Tibial artery (tissue), 4 donors: ENCODE results near the gene WDFY3.
A peak's percentile ranks its signal among the peaks of the same experiment; 100 is the strongest.

Source experiments
- DNase-seq, 2 donors: peaks; one replicate each; pipeline ENCODE4 v3.0.0-alpha.2; 2019
- H3K27ac ChIP-seq, 2 donors: fragments of 200-600 bp; sonication (generic) in 1 of 2; 1 replicate in 1 of 2; 2 replicates in 1 of 2; pipeline ENCODE4 v1.5.1; 2018 to 2019; ENCODE audit warnings: mild to moderate bottlenecking in 1 of 2
- H3K27me3 ChIP-seq, 2 donors: fragments of 200-600 bp; sonication (generic) in 1 of 2; one replicate each; pipeline versions ENCODE4 v1.5.1 to v1.6.0; 2016 to 2019
- H3K36me3 ChIP-seq, 3 donors: fragments of 200-600 bp; sonication (generic) in 2 of 3; one replicate each; pipeline ENCODE4 v1.5.1; 2016 to 2019; ENCODE audit warnings: mild to moderate bottlenecking in 2 of 3
- H3K4me1 ChIP-seq, 4 donors: fragments of 200-600 bp; sonication (generic) in 2 of 4; 1 replicate in 3 of 4; 2 replicates in 1 of 4; pipeline ENCODE4 v1.5.1; 2016 to 2019
- H3K4me3 ChIP-seq, 2 donors: fragments of 200-600 bp; sonication (generic) in 1 of 2; 1 replicate in 1 of 2; 2 replicates in 1 of 2; pipeline ENCODE4 v1.5.1; 2018 to 2019; ENCODE audit warnings: mild to moderate bottlenecking in 2 of 2
- H3K9me3 ChIP-seq, 3 donors: fragments of 200-600 bp; sonication (generic) in 1 of 3; one replicate each; pipeline ENCODE4 v1.5.1; 2016 to 2019
- intact Hi-C: fragments of 100-400 bp; cut with DNase I; formaldehyde crosslinking; loops from one replicate; pipeline ENCODE4 v1.15.0; 2023; ENCODE audit warnings: low total_unique reads
- TF ChIP-seq, protein P1 (sequence below), 2 experiments: fragments of 200-600 bp in 1 of 2; fragments of 450-650 bp in 1 of 2; IDR thresholded peaks; one replicate each; pipeline ENCODE4 v1.5.1; 2017 to 2019; ENCODE audit warnings: antibody characterized with exemption in 2 of 2, mild to moderate bottlenecking in 1 of 2, moderate library complexity in 1 of 2

The WDFY3 gene

DNA sequence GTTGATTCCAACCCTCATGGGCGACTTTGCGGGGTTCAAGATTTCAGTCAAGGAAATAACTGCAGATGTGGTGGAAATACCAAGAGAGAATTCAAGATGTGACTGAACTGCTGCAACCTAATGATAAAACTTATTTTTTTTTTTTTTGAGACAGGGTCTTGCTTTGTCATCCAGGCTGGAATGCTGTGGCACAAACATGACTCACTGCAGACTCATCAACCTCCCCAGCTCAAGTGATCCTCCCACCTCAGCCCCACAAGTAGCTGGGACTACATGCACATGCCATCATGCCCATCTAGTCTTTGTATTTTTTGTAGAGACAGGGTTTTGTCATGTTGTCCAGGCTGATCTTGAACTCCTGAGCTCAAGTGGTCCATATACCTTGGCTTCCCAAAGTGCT lies 19.5 kb upstream of the WDFY3 start:
- Histone ChIP-seq H3K27ac (no peak overlapping the region), H3K36me3 (peaks cover 0 to 9% (median 5%) of the 10 kb centered on the region in 3 donors), H3K9me3 (peaks cover 0 to 23% (median 2%) of the 10 kb centered on the region in 3 donors), H3K27me3 (no peaks in the 10 kb centered on the region), H3K4me3 (no peak overlapping the region), H3K4me1 (no peaks in the 10 kb centered on the region)
- intact Hi-C loops, result no loop called here
- DNase-seq, result no peak
- TF ChIP-seq, protein P1, sequence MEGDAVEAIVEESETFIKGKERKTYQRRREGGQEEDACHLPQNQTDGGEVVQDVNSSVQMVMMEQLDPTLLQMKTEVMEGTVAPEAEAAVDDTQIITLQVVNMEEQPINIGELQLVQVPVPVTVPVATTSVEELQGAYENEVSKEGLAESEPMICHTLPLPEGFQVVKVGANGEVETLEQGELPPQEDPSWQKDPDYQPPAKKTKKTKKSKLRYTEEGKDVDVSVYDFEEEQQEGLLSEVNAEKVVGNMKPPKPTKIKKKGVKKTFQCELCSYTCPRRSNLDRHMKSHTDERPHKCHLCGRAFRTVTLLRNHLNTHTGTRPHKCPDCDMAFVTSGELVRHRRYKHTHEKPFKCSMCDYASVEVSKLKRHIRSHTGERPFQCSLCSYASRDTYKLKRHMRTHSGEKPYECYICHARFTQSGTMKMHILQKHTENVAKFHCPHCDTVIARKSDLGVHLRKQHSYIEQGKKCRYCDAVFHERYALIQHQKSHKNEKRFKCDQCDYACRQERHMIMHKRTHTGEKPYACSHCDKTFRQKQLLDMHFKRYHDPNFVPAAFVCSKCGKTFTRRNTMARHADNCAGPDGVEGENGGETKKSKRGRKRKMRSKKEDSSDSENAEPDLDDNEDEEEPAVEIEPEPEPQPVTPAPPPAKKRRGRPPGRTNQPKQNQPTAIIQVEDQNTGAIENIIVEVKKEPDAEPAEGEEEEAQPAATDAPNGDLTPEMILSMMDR (IDR thresholded peaks at IDR 0.05), result no peak

GRCh38 chr4:84977396-84977795 lies 10.9 kb upstream of the WDFY3 start:
- no peak overlapping the region for H3K4me3 ChIP-seq
- no peaks in the 10 kb centered on the region for H3K36me3 ChIP-seq
- TF ChIP-seq, protein P1 (IDR thresholded peaks at IDR 0.05), result no peak
- no peaks in the 10 kb centered on the region for H3K9me3 ChIP-seq
- H3K27me3 ChIP-seq, result no peaks in the 10 kb centered on the region
- DNase-seq, result no peak
- H3K27ac ChIP-seq, result no peak overlapping the region
- no peaks in the 10 kb centered on the region for H3K4me1 ChIP-seq
- intact Hi-C loops, result no loop called here

- Histone ChIP-seq H3K27ac (no peak overlapping the region), H3K27me3 (no peaks in the 10 kb centered on the region), H3K36me3 (no peaks in the 10 kb centered on the region), H3K9me3 (no peaks in the 10 kb centered on the region), H3K4me1 (peaks cover 0 to 10% (median 2%) of the 10 kb centered on the region in 4 donors), H3K4me3 (no peak overlapping the region)
- intact Hi-C loops, result loop anchor here (5.0 kb wide), 1 partner anchor 222 kb away; no protein-coding TSS in a partner anchor
- no peak for DNase-seq
- TF ChIP-seq, protein P1 (IDR thresholded peaks at IDR 0.05), result no peak
These were observed 7.4 kb upstream of the WDFY3 start for GRCh38 chr4:84973856-84974255.

DNA sequence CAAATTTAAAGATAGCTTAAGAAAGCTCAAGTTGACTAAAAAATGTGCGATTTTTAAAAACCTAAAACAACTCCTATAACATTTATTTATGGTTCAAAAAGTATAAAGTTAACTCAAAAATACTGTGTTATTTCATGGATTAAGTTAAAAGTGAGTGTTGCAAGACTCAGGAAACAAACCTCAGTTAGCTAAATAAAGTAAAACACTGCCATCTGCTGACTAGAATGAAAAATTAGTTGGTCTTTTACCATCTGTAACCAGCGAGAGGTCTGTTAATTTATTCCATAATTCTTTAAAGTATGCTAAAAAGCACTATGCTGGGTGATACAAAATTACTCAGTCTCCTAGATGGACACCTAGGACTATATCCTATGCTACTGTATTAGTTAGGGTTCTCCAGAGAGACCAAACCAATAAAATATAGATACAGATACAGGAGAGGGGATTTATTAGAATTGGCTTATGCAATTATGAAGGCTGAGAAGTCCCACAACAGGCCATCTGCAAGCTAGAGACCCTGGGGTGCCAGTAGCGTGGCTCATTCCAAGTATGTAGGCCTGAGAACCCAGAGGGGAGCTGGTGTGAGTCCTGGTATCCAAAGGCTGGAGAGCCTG lies 4.9 kb upstream of the WDFY3 start:
- Histone ChIP-seq H3K4me1 (peaks cover 0 to 15% (median 2%) of the 10 kb centered on the region in 4 donors), H3K36me3 (no peaks in the 10 kb centered on the region), H3K27ac (no peak overlapping the region), H3K27me3 (no peaks in the 10 kb centered on the region), H3K4me3 (no peak overlapping the region), H3K9me3 (no peaks in the 10 kb centered on the region)
- DNase-seq, result no peak
- TF ChIP-seq, protein P1 (IDR thresholded peaks at IDR 0.05), result peak; percentile 51 to 65
- intact Hi-C loops, result loop anchor here (5.0 kb wide), 1 partner anchor 219 kb away; no protein-coding TSS in a partner anchor

DNA sequence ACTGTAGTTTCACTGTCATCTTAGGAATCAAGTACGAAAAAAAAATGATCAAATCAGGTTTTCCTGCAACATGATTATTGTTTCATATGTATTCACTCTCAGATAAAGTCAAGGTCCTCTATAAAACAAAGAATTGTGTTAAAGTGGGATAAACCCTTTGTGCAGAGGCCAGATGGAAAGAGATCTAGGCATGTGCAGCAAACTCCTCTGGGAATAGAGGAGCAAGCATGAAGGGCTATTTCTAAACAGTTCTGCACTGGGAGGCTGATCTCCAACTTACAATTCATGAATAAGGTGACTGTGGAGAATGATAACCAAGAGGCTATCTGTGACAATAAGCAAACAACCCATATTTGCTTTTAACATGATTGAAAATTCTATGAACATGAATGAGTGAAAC lies 2.4 kb upstream of the WDFY3 start:
- H3K27me3 ChIP-seq, result no peaks in the 10 kb centered on the region
- H3K4me1 ChIP-seq, result peaks cover 0 to 29% (median 6%) of the 10 kb centered on the region in 4 donors
- no peaks in the 10 kb centered on the region for H3K36me3 ChIP-seq
- no peak for DNase-seq
- H3K4me3 ChIP-seq, result no peak overlapping the region
- no peaks in the 10 kb centered on the region for H3K9me3 ChIP-seq
- H3K27ac ChIP-seq, result no peak overlapping the region
- TF ChIP-seq, protein P1 (IDR thresholded peaks at IDR 0.05), result no peak
- intact Hi-C loops, result no loop called here
